Peyer's patch (tissue), 4 donors: ENCODE measurements around the gene CRTAP.

Source experiments
- CTCF ChIP-seq, 6 experiments: fragments of 450-650 bp in 4 of 6; fragments of 200-600 bp in 2 of 6; sonication (generic) in 1 of 6; IDR thresholded peaks; one replicate each; pipeline ENCODE4 v1.5.1; 2017 to 2019; ENCODE audit warnings: antibody characterized with exemption in 6 of 6, mild to moderate bottlenecking in 3 of 6, moderate library complexity in 1 of 6
- POLR2A ChIP-seq, 2 donors: fragments of 450-650 bp; IDR thresholded peaks; one replicate each; pipeline ENCODE4 v1.5.1; 2017; ENCODE audit warnings: antibody characterized with exemption in 2 of 2, mild to moderate bottlenecking in 2 of 2, moderate library complexity in 2 of 2

GRCh38 chr3:33179132-33179531 lies 65.3 kb downstream of the CRTAP start:
- TF ChIP-seq CTCF (IDR thresholded peaks at IDR 0.05) (no peak), POLR2A (IDR thresholded peaks at IDR 0.05) (no peak)
